Cardiac muscle cell (in vitro differentiated cells and primary cell): Measurements from ENCODE around the gene POU6F2. TPM values are rescaled to one million over a fixed set of nuclear protein-coding genes. Genes with fewer than 3 reads are reported as not detected.

Experiments used
- DNase-seq, 2 donors: peaks; one replicate each; pipeline versions ENCODE4 v3.0.0 to v3.0.0-alpha.2; 2010 to 2017; ENCODE audit warnings: low read depth in 1 of 2, low spot score in 1 of 2
- H3K27ac ChIP-seq: fragments of 200-600 bp; sonication (generic); 2 replicates; pipeline ENCODE4 v1.5.1; 2016
- H3K27me3 ChIP-seq: fragments of 200-600 bp; sonication (generic); 2 replicates; pipeline ENCODE4 v1.6.0; 2016; ENCODE audit warnings: control low read depth
- H3K36me3 ChIP-seq: fragments of 200-600 bp; sonication (generic); 2 replicates; pipeline ENCODE4 v1.5.1; 2016; ENCODE audit warnings: control low read depth
- H3K4me1 ChIP-seq: fragments of 200-600 bp; sonication (generic); 2 replicates; pipeline ENCODE4 v1.8.1; 2017; ENCODE audit warnings: low read depth, mild to moderate bottlenecking, mixed run types
- H3K4me3 ChIP-seq: fragments of 200-600 bp; sonication (generic); 2 replicates; pipeline ENCODE4 v1.5.1; 2016; ENCODE audit warnings: mild to moderate bottlenecking
- H3K9me3 ChIP-seq: fragments of 200-600 bp; sonication (generic); 2 replicates; pipeline ENCODE4 v1.5.1; 2017; ENCODE audit warnings: low read depth, mild to moderate bottlenecking, control low read depth
- CTCF ChIP-seq: IDR thresholded peaks from 2 replicates; pipeline ENCODE4 v1.5.1; 2012; ENCODE audit warnings: low read depth, mild to moderate bottlenecking, low read length
- polyA plus RNA-seq: library from polyadenylated mRNA; unstranded; fragments of >200 nt; fragmentation: Nextera tagmentation; extraction: Ambion mirVana; gene quantifications from 2 replicates; pipeline ENCODE4 v1.2.1, GENCODE V29; 2016
- total RNA-seq: library from RNA; depleted of rRNA; stranded (reverse); fragments of >200 nt; gene quantifications from 2 replicates; pipeline ENCODE4 v1.2.3, GENCODE V29; 2016

Gene POU6F2
- total and polyA plus RNA-seq, 2 experiments from 2014 or later, result 1.7 to 3.6 TPM

DNA sequence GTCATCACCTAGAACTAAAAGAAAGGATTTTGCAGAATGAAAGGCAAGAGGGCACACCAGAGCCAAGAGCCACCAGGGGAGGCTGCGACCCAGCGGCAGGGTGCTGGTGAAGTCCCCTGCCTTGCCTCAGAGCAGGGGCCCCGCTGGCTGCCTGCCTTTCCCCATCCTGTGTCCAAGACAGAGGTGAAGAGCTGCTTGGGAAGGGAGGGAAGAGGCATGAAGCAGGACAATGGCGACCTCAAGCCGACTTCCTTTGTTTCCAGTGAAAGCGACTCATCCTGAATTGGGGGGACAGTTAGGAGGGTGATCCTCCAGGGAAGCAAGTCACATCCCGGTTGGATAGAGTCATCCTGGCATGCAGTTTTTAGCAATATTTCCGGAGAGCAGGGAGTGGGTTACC, 333.0 kb downstream of the POU6F2 start:
- Histone ChIP-seq H3K27me3 (no peaks in the 10 kb centered on the region), H3K4me1 (no peaks in the 10 kb centered on the region), H3K4me3 (no peak overlapping the region), H3K36me3 (no peaks in the 10 kb centered on the region), H3K27ac (no peak overlapping the region), H3K9me3 (no peaks in the 10 kb centered on the region)
- no peak for DNase-seq
- TF ChIP-seq CTCF, result no peak

DNA sequence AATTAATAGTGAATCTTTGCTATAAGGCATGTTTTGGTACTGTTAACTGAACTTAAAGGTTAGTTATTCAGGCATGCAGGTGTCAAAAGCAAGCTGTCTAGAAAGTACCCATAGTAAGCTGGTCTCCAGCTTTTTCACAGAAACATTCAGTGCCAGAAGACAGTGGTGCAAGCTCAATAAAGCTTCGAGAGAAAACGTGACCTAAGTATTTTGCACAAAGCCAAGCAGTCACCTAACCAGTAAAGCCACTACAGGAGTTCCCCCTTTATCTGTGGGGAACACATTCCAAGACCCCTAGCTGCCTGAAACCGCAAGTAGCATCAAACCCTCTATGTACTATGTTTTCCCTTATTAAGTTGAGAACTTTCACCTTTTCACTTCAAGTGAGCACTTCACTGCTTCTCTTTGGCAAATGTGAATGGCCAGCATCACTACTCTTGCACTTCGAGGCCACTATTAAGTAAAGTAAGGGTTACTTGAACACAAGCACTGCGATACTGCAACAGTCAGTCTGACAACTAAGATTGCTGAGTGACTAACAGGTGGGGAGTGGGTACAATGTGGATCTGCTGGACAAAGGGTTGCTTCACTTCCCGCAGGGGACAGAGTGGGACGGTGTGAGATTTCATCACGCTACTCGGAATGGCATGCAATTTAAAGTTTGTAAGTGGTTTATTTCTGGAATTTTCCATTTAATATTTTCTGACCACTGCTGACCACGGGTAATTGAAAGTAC, 334.7 kb downstream of the POU6F2 start:
- H3K9me3 ChIP-seq, result no peaks in the 10 kb centered on the region

DNA sequence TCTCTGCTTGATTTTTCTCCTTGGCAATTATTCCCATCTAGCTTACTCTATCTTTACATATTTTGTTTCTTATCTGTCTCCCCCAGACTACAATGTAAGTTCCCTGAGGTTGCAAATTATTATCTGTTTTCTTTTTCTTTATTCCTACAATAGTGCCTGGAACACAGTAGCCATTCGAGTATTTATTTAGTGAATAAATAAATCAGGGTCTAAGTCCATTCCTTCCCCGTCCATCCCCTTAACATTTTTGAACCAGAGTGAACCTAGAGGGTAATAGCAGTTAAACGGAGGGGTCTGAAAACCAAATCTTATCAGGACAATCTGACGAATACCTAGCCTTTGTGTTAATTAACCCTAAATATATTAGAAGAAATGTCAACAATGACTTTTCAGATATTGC, 335.7 kb downstream of the POU6F2 start:
- no peaks in the 10 kb centered on the region for H3K4me1 ChIP-seq
- TF ChIP-seq CTCF, result no peak
- no peak overlapping the region for H3K27ac ChIP-seq
- no peak overlapping the region for H3K4me3 ChIP-seq
- no peaks in the 10 kb centered on the region for H3K27me3 ChIP-seq
- no peak for DNase-seq
- H3K36me3 ChIP-seq, result no peaks in the 10 kb centered on the region
- H3K9me3 ChIP-seq, result no peaks in the 10 kb centered on the region

More for the DNA sequence above, 334.7 kb downstream of the POU6F2 start:
- H3K36me3 ChIP-seq, result no peaks in the 10 kb centered on the region
- no peaks in the 10 kb centered on the region for H3K27me3 ChIP-seq
- H3K4me3 ChIP-seq, result no peak overlapping the region
- no peak overlapping the region for H3K27ac ChIP-seq
- H3K4me1 ChIP-seq, result no peaks in the 10 kb centered on the region
- TF ChIP-seq CTCF, result no peak
- DNase-seq, result no peak

GRCh38 chr7:39313974-39314373, 336.3 kb downstream of the POU6F2 start:
- Histone ChIP-seq H3K4me3 (no peak overlapping the region), H3K27ac (no peak overlapping the region), H3K27me3 (no peaks in the 10 kb centered on the region), H3K9me3 (no peaks in the 10 kb centered on the region), H3K4me1 (no peaks in the 10 kb centered on the region), H3K36me3 (no peaks in the 10 kb centered on the region)
- TF ChIP-seq CTCF, result no peak
- no peak for DNase-seq

DNA sequence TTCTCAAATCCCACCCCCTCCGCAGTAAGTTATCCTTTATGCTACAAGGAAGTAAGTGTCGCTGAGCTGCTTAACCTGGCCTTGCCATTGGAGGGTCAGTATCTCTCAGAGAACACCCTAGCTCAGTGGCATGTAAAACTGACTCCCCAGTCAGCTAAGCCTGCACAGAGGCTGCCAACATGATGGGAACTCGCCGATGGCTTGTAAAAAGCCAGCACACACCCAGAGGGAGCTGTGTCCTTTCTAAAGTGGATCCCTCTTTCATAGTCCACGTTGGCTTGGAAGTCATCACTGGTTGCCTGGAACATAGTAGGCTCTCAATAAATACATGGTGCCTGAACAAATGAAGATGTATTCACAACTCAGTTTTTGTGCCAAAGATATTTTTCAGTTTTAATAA, 339.4 kb downstream of the POU6F2 start:
- no peaks in the 10 kb centered on the region for H3K4me1 ChIP-seq
- no peak overlapping the region for H3K27ac ChIP-seq
- H3K27me3 ChIP-seq, result no peaks in the 10 kb centered on the region
- H3K36me3 ChIP-seq, result no peaks in the 10 kb centered on the region
- no peaks in the 10 kb centered on the region for H3K9me3 ChIP-seq
- DNase-seq, result no peak
- H3K4me3 ChIP-seq, result no peak overlapping the region
- TF ChIP-seq CTCF, result no peak
